Measurements from ENCODE around the gene COL6A2. TPM values are rescaled to one million over a fixed set of nuclear protein-coding genes. Genes with fewer than 3 reads are reported as not detected.

The COL6A2 gene
- total and polyA plus RNA-seq, 2 of the 4 experiments (the other 2 are of a cell fraction): 208 to 1,065 TPM

- ATAC-seq (ENCODE audit: low read depth): no peak
- Histone ChIP-seq H3K4me1 (ENCODE audit: control insufficient read depth, insufficient read depth, low read length) (peaks cover 24% of the 10 kb centered on the region), H3K9ac (ENCODE audit: low read depth, low read length) (no peak overlapping the region), H4K5ac (ENCODE audit: low read depth, low read length) (no peak overlapping the region), H2BK5ac (ENCODE audit: low read depth, low read length, poor library complexity, severe bottlenecking) (peak overlapping the region; percentile 60), H2AFZ (replicated peaks; ENCODE audit: low read length, poor library complexity) (peak overlapping the region; percentile 82), H3K9me3 (ENCODE audit: control insufficient read depth, insufficient read depth, low read length) (peaks cover 3% of the 10 kb centered on the region; the same call in 1 of the 2 replicates), H3K23ac (ENCODE audit: low read depth, low read length) (no peak overlapping the region), H2AK9ac (replicated peaks; ENCODE audit: low read depth, low read length, poor library complexity) (peak overlapping the region; percentile 89), H4K20me1 (ENCODE audit: insufficient read depth, low read length) (no peaks in the 10 kb centered on the region), H3K4ac (ENCODE audit: low read depth, low read length) (peak overlapping the region; percentile 99), H3K14ac (replicated peaks; ENCODE audit: low read depth, low read length) (0 out of 2 replicates have a peak overlapping the region, but pooled peaks have one; percentile 17), H4K91ac (ENCODE audit: insufficient read depth, low read depth, low read length) (peak overlapping the region; percentile 66), H3K9me1 (ENCODE audit: insufficient read depth, low read length) (peaks cover 30% of the 10 kb centered on the region), H3K18ac (ENCODE audit: low read depth, low read length) (no peak overlapping the region; the same call in 1 of the 2 replicates), H2BK15ac (ENCODE audit: low read depth, low read length) (peak overlapping the region; percentile 25; the same call in 1 of the 3 replicates), H3K4me2 (ENCODE audit: low read depth, low read length) (no peak overlapping the region), H3K36me3 (ENCODE audit: control insufficient read depth, insufficient read depth, low read length) (no peaks in the 10 kb centered on the region), H2BK120ac (ENCODE audit: low read depth, low read length) (peak overlapping the region; percentile 99), H3K27me3 (ENCODE audit: control insufficient read depth, insufficient read depth, low read length) (no peaks in the 10 kb centered on the region), H4K8ac (ENCODE audit: low read depth in 2 of 2, low read length in 2 of 2) (peak overlapping the region in 1 of 2 experiments; percentile 18; a peak in 1 of 4 replicates), H3K4me3 (ENCODE audit: insufficient read depth, low read depth, low read length) (no peak overlapping the region), H2BK20ac (ENCODE audit: low read depth, low read length) (peak overlapping the region; percentile 80), H2AK5ac (ENCODE audit: low read depth, low read length) (peak overlapping the region; percentile 100), H3K56ac (ENCODE audit: extremely low read depth, insufficient read depth, low read length) (no peak overlapping the region), H3K27ac (ENCODE audit: insufficient read depth, low read length) (peak overlapping the region; percentile 6; the same call in 1 of the 2 replicates), H3K79me1 (ENCODE audit: low read depth in 1 of 2, low read length in 2 of 2) (peaks cover 0 to 12% of the 10 kb centered on the region in 2 experiments; a peak in 2 of 4 replicates)
- dilution Hi-C loops (cut with HindIII; ENCODE audit: low sequenced_read_pairs, unreplicated experiment): no loop called here
- no peak for DNase-seq
- intact Hi-C loops (cut with micrococcal nuclease): no loop called here
- in situ Hi-C loops (cut with MboI; ENCODE audit: low sequenced_read_pairs): no loop called here
- BruUV-seq (replicated peaks): no TSS peak
- WGBS, 2 experiments (ENCODE audit: extremely low coverage in 2 of 2, insufficient read length in 1 of 2): 92% methylated on average over 15 of the region's 35 CpGs; no CpG with 5 or more reads in 1 of the 2 experiments
- ChIA-PET POLR2A (ENCODE audit: unreplicated experiment) (interaction anchor here (0.6 kb wide), 1 partner anchor 109 kb away, joined by 12 read pairs; no protein-coding TSS in a partner anchor), CTCF (no interaction called here)
- TF ChIP-seq RAD21 (IDR thresholded peaks at IDR 0.05; ENCODE audit: low read length): no peak
- TF ChIP-seq BHLHE40 (IDR thresholded peaks at IDR 0.05; ENCODE audit: low read depth, low read length): no peak
- TF ChIP-seq MAZ (IDR thresholded peaks at IDR 0.05; ENCODE audit: borderline replicate concordance, low read depth, low read length): no peak
- TF ChIP-seq CEBPB (IDR thresholded peaks at IDR 0.05; ENCODE audit: low read depth, low read length): no peak
- TF ChIP-seq RFX5 (IDR thresholded peaks at IDR 0.05; ENCODE audit: low read depth, low read length): no peak
- TF ChIP-seq POLR2A (IDR thresholded peaks at IDR 0.05; ENCODE audit: low read depth, low read length): no peak
- TF ChIP-seq, protein P1, sequence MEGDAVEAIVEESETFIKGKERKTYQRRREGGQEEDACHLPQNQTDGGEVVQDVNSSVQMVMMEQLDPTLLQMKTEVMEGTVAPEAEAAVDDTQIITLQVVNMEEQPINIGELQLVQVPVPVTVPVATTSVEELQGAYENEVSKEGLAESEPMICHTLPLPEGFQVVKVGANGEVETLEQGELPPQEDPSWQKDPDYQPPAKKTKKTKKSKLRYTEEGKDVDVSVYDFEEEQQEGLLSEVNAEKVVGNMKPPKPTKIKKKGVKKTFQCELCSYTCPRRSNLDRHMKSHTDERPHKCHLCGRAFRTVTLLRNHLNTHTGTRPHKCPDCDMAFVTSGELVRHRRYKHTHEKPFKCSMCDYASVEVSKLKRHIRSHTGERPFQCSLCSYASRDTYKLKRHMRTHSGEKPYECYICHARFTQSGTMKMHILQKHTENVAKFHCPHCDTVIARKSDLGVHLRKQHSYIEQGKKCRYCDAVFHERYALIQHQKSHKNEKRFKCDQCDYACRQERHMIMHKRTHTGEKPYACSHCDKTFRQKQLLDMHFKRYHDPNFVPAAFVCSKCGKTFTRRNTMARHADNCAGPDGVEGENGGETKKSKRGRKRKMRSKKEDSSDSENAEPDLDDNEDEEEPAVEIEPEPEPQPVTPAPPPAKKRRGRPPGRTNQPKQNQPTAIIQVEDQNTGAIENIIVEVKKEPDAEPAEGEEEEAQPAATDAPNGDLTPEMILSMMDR (conservative IDR thresholded peaks at IDR 0.05; ENCODE audit: low read depth, low read length): no peak
- no peak for TF ChIP-seq MXI1 (IDR thresholded peaks at IDR 0.05; ENCODE audit: borderline replicate concordance, low read depth, low read length)
- TF ChIP-seq NFE2L2 (IDR thresholded peaks at IDR 0.05; ENCODE audit: low read depth, low read length): no peak
- no peak for TF ChIP-seq FOS (IDR thresholded peaks at IDR 0.05; ENCODE audit: low read depth, low read length)
- no peak for TF ChIP-seq RCOR1 (IDR thresholded peaks at IDR 0.05; ENCODE audit: insufficient replicate concordance, low read length)
- TF ChIP-seq, protein P2, sequence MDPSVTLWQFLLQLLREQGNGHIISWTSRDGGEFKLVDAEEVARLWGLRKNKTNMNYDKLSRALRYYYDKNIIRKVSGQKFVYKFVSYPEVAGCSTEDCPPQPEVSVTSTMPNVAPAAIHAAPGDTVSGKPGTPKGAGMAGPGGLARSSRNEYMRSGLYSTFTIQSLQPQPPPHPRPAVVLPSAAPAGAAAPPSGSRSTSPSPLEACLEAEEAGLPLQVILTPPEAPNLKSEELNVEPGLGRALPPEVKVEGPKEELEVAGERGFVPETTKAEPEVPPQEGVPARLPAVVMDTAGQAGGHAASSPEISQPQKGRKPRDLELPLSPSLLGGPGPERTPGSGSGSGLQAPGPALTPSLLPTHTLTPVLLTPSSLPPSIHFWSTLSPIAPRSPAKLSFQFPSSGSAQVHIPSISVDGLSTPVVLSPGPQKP (IDR thresholded peaks at IDR 0.05; ENCODE audit: borderline replicate concordance, low read depth, low read length): no peak
- no peak for TF ChIP-seq MAFK (IDR thresholded peaks at IDR 0.05; ENCODE audit: low read depth, low read length)
- TF ChIP-seq CHD1 (IDR thresholded peaks at IDR 0.05; ENCODE audit: low read depth, low read length): no peak
- no peak for TF ChIP-seq SMC3 (IDR thresholded peaks at IDR 0.05; ENCODE audit: low read depth, low read length)
Measured at GRCh38 chr21:46081862-46082712, 15.8 kb upstream of the COL6A2 start.
